HPDE6-E6E7 (cell line): ENCODE results near the gene NEU4.

Experiments used
- DNase-seq: peaks from one replicate; pipeline ENCODE4 v3.0.0; 2011; ENCODE audit warnings: missing footprints; ENCODE audit errors: extremely low spot score

The NEU4 gene

GRCh38 chr2:241851325-241852115 lies 42.5 kb downstream of the NEU4 start:
- DNase-seq: no peak

DNA sequence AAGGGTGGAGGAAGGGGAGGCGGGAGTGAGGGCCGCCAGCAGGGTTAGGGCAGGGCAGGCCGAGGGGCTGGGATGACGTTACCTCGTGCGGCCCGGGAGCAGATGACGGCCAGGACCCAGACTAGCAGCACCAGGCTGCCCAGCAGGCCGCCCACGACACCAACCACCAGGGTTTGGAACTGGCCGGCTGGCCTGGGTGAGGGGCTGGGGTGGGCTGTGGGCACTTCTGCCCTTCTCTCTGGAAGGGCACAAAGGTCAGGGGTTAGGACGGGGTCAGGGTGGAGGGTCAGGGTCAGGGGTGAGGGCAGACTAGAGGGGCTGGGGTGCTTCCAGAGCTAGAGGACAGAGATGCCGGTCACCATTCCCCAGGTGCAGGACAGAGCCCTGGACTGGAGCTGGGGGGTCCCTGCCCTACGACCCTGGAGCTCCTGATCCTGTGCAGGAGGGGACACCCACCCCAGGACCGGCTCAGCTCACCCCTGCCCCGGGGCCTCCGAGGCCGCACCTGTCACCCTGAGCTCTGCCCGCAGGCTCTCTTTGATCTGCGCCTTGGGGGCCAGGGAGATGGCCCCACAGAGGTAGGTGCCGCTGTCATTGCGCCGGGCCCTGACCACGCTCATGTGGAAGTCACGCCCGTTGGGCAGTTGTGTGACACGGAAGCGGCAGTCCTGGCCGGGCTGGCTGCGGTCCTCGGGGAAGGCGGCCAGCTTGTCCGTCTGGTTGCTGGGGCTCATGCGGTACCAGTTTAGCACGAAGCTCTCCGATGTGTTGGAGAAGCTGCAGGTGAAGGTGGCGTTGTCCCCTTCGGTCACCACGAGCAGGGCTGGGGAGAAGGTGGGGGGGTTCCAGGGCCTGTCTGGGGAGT lies 43.4 kb downstream of the NEU4 start:
- no peak for DNase-seq

- DNase-seq: no peak
These were observed 44.1 kb downstream of the NEU4 start for GRCh38 chr2:241852981-241853631.

DNA sequence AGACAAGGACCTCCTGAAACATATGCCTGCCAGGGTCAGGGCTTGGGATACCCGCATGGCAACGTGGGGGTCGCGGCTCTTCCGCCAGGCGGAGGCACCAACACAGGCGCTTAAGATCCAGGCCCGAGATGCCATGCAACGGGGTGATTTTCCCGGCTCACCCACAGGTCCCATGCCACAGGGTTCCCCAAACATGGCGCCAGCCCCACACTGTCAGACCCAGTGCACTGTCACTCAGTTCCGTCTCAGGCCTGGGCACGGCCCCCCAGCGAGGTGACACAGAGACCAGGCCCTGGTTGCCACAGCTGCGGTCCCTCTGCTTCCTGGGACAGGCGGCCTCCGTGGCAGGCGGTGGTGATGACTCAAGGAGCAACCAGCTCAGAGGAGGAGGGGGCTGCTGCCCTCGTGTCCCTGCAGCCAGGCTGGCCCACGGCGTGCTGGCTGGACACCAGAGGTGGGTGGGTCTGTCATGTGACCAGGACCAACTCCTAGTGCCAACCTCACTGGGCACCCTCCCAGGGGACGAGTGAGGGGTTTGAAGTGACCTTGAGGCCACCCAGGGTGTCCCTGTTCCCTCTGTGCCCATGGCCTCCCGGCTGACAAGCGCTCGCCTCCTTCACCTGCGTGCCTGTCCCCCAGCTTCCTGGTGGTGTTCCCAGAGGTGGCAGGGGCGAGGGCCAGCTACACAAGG lies 44.8 kb downstream of the NEU4 start:
- no peak for DNase-seq

DNA sequence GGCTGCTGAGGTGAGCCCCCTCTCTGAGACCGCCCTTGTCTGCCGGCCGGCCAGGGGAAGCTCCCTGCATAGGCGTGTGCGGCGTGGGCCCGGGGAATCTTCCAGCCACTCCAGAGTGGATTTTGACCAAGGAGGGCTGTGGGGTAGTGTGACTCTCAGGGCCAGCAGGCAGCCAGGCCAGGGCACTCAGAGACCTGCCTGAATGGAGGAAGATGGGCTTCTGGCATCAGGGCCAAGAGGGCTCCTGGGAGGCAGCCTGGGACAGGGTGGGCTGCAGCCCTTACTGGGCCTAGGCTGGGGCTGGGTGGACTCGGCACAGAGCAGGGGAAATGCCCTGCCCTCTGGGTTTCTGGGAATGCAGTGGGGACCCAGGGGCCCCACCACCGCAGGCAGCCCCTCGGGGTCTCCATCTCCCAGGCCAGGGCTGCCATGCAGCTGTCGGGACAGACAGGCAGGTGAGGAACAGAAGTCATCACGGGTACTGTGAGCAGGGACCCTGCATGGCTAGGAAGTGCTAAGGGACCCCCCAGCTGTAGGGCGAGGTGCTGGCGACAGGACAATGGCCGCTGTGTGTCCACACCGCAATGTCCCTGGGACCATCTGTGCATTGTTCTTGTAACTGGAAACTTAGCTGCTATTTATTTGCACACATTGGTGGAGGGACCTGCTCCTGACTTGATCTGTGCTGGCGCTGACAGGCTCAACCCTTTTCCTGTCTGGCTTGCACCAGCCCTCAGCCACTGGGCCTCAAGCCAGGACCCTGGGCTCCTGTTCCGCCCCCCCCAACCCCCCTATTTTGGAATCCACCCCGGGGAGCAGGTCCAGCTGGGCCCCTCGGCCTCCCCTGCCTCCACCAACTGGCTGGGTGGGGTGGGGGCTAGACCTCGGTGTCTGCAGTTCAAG lies 45.6 kb downstream of the NEU4 start:
- no peak for DNase-seq

GRCh38 chr2:241855245-241855887 lies 46.4 kb downstream of the NEU4 start:
- no peak for DNase-seq

- no peak for DNase-seq
These were observed 47.0 kb downstream of the NEU4 start for GRCh38 chr2:241855888-241856422.

DNA sequence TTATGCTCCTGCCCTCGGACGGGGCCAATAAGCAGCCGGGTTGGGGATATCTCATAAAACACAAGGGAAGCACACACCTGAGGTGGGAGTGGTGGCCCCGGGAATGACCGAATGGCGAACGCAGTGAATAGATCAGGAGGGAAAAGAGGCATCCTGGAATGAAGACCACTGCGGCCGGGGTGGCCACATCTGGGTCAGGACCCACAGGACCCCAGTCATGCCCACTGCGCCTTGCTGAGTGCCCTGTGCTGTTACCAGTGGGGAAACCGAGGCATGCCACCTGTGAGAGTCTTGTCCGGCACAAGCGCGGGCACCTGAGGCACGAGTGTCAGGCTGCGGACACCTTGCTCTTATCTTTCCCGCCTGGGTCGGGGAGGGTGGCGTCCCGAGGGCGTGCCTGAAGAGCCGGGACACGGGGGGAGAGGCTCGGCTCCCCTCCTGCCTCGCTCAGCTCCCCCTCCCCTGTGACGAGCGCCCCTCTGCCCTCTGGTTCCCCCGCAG lies 48.1 kb downstream of the NEU4 start:
- no peak for DNase-seq

DNA sequence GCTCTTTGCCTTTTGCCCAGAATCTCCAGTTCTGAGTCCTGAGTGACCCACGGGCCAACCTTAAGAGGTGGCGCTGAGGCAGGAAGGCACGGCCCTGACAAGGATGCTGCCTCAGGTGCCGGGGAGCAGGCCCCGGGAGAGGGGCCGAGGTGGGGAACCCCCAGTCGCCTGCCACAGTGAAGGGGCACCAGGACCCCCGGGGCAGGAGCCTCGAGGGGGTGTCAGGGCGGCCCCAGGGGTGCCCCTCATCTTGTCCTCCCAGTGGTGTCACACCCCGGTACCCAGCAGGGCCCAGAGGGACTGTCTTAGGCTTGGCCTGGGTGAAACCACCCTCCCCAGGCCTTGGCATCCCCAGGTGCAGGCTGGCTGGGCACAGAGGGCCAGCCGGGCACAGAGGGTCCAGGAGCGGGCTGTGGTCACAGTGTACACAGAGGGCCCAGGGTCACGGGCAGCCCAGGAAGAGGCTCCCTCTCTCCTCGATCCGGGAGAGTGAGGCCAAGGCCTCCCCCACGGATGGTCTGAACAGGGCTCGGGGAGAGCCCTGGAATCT lies 48.7 kb downstream of the NEU4 start:
- no peak for DNase-seq

DNA sequence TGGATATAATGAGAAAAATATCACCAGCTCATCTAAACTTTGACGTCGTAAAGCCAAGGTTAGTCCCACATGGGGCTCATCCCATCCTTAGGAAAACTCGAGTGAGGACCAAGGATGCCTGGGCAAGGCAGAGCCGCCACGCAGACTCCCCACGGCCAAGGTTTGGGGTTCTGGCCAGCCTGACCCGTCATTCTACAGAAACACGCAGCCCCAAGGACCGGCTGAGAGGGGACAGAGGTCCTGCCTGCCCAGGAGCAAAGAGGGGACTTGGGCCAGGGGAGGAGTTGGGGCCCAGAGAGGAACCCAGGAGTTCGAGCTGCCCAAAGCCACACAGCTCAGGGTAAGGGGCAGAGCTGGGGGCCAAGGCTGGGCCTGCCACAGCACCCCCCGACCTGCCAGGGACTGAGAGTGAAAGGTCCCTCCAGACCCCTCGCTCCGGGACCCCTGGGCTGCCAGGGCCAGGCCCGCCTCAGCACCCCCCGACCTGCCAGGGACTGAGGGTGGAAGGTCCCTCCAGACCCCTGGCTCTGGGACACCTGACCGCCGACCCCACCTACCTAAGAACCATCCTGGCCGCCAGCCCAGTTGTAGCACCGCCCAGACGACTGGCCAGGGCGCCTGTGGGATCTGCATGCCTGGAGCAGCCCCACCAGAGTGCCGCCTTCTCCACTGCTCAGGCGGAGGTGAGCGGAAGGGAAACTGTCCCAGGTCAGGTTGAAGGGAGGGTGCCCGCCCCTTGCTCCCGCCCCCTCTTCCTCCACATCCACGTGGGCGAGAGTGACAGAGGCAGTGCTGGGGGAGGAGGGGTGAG lies 49.4 kb downstream of the NEU4 start, which contains the start of gene PDCD1:
TSS of gene PDCD1 (minus strand) at position 689 of the 811 bp plus-strand sequence. CDS start at position 633, 56 bp downstream.
- no peak for DNase-seq

DNA sequence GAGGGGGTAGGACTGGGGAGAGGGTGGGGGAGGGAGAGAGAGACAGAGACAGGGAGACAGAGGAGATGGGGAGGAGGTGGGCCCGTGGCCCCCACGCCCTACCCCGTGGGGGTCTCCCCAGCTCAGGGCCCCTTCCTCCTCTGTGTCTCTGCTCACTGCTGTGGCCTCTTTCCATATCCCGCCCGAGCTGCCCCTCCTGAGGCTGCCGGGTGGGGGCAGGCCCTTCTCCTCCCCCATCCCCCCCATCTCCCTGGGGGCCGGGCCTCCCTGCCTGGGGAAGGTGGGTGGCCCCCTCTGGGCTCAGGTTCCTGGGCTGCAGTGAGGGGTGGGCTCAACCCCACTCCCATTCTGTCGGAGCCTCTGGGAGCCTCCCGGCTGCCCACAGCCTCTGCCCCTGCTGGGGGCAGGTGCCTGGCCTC lies 50.0 kb downstream of the NEU4 start:
- DNase-seq: no peak

GRCh38 chr2:241859436-241860183 lies 50.6 kb downstream of the NEU4 start:
- no peak for DNase-seq

DNA sequence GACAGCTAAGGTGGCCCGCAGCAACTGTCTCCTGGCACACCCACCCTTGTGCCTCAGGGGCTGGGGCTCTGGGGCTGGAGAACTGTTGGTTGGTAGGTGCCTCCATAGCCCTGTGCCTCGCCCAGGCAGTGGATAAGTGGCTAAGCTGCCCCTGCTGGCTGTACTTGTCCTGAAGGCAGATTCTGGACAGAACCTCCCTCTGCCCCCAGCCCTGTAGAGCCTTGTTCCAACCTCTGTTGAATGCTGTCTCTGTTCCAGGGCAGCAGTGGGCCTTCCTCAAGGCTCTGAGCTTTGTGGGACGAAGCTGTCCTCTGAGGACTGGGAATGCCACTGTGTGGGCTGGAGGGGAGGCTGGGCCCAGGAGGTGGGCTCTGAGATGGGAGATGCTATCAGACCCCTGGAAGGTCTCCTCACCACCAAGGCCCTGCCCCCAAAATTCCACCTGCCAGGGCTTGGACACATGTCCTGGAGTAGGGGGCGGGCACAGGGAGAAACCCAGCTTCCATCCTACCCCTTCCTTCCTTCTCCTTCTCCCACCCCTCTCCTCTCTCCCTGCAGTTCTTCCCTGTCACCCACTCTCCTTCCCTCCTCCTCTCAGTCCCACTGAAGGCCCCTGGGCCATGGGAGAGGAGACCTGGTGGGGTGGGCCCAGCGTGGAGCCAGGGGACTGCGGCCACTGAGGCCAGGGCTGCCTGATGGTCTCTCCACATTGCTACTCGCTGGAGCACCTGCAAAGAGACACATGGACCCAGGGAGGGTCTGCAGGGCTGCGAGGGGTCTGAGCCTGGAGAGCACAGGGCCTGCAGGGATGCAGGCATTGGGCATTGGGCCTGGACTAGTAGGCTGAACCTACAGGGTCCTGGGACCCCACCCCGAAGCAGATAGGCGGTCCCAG lies 51.4 kb downstream of the NEU4 start:
- no peak for DNase-seq

- no peak for DNase-seq
These were observed 52.3 kb downstream of the NEU4 start for GRCh38 chr2:241861264-241861663.

DNA sequence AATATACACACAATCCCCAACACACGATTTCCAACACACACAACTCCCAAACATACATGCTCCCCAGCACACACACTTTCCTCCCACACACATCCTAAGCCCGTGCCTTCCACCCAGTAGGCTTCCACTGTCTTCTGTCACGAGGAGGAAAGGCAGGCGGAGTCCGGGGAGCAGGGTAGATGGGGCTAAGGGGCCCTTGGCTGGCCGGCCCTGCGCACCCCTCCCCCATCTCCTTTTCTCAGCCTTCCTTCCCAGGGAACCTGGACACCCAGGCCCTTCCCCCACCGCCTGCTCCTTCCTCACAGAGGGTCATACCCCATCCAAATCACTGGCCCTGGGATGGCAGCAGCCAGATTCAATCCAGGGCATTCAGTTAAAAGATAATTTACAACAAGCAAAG lies 53.1 kb downstream of the NEU4 start:
- no peak for DNase-seq

- no peak for DNase-seq
These were observed 54.0 kb downstream of the NEU4 start for GRCh38 chr2:241862775-241863535.
